LNCaP clone FGC (cell line): ENCODE results near the gene GPRIN1.

ENCODE experiments used
- DNase-seq: peaks from one replicate; pipeline ENCODE4 v3.0.0-alpha.2; 2011; ENCODE audit warnings: low read depth
- H3K4me3 ChIP-seq: 2 replicates; pipeline ENCODE4 v1.5.1; 2011; ENCODE audit warnings: mild to moderate bottlenecking, low read depth, low read length, control low read depth
- TF ChIP-seq, protein P1 (sequence below): IDR thresholded peaks from 2 replicates; pipeline ENCODE4 v1.5.1; 2012; ENCODE audit warnings: mild to moderate bottlenecking; ENCODE audit not compliant: control insufficient read depth, insufficient read depth; ENCODE audit errors: extremely low read depth

Gene GPRIN1

DNA sequence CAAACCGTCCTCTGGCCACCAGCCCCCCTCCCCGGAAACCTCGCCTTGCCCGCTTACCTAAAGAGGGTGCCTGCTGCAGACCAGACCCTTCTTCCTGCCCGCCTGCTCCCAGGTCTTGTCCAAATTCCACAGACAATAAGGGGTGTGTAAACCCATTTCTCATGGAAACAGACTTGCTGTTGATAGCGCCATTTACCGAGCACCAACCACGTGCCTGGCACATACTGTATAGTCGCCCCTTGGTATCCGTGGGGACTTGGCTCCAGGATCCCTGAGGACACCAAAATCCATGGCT lies 35.7 kb downstream of the GPRIN1 start:
- no peak overlapping the region for H3K4me3 ChIP-seq
- TF ChIP-seq, protein P1, sequence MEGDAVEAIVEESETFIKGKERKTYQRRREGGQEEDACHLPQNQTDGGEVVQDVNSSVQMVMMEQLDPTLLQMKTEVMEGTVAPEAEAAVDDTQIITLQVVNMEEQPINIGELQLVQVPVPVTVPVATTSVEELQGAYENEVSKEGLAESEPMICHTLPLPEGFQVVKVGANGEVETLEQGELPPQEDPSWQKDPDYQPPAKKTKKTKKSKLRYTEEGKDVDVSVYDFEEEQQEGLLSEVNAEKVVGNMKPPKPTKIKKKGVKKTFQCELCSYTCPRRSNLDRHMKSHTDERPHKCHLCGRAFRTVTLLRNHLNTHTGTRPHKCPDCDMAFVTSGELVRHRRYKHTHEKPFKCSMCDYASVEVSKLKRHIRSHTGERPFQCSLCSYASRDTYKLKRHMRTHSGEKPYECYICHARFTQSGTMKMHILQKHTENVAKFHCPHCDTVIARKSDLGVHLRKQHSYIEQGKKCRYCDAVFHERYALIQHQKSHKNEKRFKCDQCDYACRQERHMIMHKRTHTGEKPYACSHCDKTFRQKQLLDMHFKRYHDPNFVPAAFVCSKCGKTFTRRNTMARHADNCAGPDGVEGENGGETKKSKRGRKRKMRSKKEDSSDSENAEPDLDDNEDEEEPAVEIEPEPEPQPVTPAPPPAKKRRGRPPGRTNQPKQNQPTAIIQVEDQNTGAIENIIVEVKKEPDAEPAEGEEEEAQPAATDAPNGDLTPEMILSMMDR = no peak
- DNase-seq = no peak

DNA sequence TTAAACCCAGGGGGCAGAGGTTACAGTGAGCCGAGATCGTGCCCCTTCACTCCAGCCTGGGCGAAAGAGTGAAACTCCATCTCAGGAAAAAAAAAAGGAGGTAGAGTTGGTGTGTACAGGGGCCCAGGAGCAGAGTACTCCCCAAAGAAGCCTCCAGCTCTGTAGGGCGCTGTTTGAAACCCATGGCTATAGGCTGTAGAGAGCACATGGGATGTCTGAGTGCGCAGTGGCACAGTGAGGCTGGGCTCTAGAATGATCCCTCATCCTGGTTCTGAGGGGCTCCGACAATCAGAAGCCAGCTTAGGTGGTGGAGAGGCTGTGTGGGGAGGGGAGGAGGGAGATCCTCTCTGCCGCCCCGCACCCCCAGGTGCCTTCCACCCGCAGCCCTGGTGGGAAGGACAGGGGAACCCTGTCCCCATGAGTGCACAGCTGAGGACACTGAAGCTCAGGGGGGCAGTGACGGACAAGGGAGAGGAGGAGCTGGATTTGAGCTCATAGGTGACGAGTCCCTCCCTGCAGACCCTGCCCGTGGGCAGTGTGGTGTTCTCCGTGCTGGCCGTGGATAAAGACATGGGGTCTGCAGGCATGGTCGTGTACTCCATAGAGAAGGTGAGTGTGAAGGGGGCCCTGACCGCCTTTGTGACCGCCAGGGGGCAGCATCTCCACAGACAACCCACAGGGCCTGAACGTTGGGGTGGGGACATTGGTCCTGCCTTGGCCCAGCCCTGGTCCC lies 36.2 kb downstream of the GPRIN1 start:
- no peak for DNase-seq
- TF ChIP-seq, protein P1 = peak; percentile 70
- H3K4me3 ChIP-seq = no peak overlapping the region

DNA sequence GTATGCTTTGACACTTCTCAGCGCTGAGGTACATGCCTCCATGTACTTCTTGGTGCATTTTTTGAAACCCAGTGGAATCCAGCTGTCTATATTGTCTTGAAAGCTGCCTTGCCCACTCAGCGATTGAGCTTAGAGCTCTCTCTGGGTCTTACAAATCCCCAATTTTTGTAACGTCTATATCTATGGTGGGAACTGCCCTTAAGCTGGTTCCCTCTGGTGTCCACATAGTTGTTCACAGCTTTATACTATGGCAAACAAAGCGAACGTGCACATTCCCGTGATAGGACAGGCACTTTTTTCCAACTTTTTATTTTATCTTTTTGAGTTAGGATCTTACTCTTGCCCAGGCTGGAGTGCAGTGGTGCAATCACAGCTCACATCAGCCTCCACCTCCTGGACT lies 39.9 kb downstream of the GPRIN1 start:
- no peak for DNase-seq
- no peak overlapping the region for H3K4me3 ChIP-seq
- TF ChIP-seq, protein P1 = no peak

DNA sequence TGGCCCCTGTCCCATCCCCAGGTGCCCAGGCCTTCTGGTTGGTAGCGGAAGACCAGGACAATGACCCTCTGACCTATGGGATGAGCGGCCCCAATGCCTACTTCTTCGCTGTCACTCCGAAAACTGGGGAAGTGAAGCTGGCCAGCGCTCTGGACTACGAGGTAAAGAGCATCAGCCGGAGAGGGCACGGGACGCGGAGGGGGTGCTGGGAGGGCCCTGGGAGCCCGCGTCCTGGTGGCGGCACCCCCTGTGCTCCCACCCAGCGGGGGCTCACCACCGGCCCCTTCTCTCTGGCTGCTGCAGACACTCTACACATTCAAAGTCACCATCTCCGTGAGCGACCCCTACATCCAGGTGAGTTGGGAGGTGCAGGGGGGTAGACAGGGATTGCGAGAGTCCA lies 41.3 kb downstream of the GPRIN1 start:
- H3K4me3 ChIP-seq = no peak overlapping the region
- TF ChIP-seq, protein P1 = no peak
- DNase-seq = no peak

DNA sequence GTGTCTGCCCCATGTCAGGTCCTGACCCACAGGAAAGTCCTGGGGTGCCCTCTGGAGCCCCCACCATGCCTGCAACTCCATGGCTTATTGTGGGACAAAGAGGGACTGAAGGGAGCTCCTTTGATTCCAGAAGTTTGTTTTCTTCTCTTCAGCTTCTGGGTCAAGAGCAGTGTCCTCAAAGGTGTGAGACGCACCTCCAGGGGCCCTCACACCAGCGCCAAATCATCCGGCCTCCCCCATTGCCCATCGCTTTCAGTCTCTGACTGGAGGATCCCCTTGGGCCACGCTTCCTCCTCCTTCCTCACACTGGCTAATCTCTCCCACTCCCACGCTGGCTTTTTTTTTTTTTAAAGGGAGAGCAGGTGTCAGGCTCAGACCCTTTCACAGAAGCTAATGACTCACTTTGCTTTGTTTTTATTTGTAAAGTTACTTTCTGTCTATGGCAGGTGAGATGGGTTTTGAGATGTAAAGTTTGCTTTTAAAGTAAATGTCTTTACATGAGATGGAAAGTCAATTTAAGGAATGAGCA lies 44.1 kb downstream of the GPRIN1 start:
- H3K4me3 ChIP-seq = no peak overlapping the region
- TF ChIP-seq, protein P1 = no peak
- DNase-seq = no peak

DNA sequence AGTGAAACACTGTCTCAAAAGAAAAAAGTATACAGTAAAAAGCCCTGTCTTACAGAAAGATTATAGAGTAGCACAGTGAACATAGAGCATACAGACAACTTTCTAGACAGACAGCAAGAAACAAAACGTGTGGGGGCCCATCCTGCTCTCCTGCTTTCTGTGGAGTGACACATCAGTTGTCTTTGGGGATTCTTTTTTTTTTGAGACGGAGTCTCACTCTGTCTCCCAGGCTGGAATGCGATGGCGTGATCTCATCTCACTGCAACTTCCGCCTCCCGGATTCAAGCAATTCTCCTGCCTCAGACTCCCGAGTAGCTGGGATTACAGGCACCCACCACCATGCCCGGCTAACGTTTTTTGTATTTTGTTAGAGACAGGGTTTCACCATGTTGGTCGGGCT lies 46.0 kb downstream of the GPRIN1 start:
- no peak overlapping the region for H3K4me3 ChIP-seq
- TF ChIP-seq, protein P1 = no peak
- DNase-seq = no peak

DNA sequence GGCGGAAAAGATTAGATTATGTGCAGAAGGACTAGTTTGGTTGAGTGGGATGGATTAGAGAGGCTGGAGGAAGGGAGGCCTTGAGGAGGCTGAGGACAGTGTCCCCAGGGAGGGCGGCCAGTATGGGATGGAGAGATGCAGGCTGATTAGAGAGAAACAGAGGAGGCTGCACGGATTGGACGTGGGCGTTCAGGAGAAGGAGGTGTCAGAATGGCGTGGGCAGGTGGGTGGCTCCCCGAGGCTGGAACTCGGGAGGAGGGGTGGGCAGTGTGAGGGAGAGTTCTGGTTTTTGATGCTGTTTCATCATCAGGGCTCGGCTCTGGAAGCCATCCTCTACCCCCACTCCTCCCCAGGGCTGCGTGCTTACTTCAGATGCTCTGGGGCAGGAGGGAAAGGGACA lies 47.8 kb downstream of the GPRIN1 start:
- DNase-seq = no peak
- no peak overlapping the region for H3K4me3 ChIP-seq
- TF ChIP-seq, protein P1 = no peak
